Stimulated activated CD4-positive, alpha-beta T cell treated with anti-CD3 and anti-CD28 coated beads, Interleukin-12 subunit alpha, Interleukin-12 subunit beta, amount 100 ng/mL, for 48 hours (primary cell): ENCODE results near the gene GBF1.
"Not testable (repeated sequence)": the region's sequence is repeated elsewhere in the genome, so short reads cannot be mapped to it uniquely, and the experiment has no call there.

ENCODE experiments used
- DNase-seq, 3 donors: peaks; one replicate each; pipeline ENCODE4 v3.0.0-alpha.2; 2020; ENCODE audit warnings: low read depth in 2 of 3, low spot score in 1 of 3

The GBF1 gene

DNA sequence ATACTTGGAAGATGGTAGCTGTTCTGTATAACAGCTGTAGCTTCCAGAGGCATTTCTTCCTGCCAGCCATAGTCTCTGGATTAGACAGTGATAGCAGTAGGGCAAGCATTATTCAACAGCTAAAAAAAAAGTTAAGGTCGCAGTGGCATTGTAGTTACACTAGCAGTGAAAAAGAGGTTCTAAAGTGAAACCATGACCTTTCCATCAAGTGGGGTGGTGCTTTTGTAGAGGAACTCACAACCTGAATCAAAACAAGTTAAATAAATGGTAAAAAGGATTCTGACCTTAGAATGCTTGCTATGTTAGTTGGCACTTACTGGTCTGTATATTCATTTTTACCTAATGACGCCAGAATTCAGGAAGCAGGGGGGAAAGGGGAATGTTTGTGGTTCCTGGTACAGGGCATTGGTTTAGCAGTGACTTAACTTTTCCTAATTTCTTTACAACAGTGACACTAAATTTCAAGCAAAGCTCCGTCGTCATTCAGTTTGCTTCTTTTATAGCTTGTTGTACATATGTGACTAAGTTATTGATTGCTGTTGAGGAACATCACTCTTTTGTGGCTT, 55.0 kb downstream of the GBF1 start:
- DNase-seq, result no peak

GRCh38 chr10:102300912-102301311, 55.6 kb downstream of the GBF1 start:
- DNase-seq, result not testable (repeated sequence)

DNA sequence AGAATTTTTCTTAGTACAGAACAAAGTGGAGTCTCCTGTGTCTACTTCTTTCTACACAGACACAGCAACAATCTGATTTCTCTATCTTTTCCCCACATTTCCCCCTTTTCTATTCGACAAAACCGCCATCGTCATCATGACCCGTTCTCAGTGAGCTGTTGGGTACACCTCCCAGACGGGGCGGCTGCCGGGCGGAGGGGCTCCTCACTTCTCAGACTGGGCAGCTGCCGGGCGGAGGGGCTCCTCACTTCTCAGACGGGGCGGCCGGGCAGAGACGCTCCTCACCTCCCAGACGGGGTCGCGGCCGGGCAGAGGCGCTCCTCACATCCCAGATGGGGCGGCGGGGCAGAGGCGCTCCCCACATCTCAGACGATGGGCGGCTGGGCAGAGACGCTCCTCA, 56.0 kb downstream of the GBF1 start:
- DNase-seq, result not testable (repeated sequence)

DNA sequence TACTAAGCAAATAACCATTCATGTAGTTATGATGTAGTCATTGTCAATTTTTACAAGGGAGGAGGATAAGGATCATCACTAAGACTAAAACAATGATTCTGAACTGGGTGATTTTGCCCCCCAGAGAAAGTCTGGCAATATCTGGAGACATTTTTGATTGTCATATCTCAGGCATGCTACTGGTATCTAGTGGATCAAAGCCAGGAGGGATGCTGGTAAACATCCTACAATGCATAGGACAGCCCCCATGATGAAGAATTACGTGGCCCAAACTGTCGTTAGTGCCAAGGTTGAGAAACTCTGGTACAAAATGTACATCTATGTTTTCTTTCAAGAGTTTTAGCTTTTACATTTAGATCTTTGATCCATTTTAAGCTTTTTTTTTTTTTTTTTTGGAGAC, 57.3 kb downstream of the GBF1 start:
- DNase-seq, result no peak

- DNase-seq, result no peak
These were observed 60.7 kb downstream of the GBF1 start for GRCh38 chr10:102306006-102306405.

GRCh38 chr10:102306710-102307109, 61.4 kb downstream of the GBF1 start:
- no peak for DNase-seq

DNA sequence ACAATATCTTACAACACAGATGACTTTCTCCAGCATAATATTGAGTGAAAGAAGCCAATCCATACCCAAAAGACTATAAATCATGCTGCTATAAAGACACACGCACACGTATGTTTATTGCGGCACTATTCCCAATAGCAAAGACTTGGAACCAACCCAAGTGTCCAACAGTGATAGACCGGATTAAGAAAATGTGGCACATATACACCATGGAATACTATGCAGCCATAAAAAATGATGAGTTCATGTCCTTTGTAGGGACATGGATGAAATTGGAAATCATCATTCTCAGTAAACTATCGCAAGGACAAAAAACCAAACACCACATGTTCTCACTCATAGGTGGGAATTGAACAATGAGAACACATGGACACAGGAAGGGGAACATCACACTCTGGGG, 63.0 kb downstream of the GBF1 start:
- DNase-seq, result not testable (repeated sequence)

DNA sequence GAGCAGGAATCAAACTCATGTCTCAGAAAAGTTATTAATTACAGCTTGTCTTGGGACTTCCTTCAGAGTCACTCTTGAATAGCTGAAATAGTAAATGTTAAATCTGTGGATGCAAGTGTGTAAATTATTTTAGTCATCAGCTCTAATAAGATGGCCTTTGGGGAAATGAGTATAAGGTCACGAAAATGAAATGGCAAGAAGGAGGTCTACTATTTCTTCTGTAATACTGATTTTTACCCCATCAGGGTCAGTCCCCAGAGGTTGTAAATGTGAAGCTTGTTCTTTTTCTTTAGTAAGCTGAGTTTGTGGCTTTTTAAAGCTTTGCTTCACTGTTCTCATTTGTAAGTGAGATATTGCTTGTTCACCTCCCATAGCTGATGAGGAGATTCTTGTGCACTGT, 63.9 kb downstream of the GBF1 start:
- DNase-seq, result no peak

- DNase-seq, result no peak
These were observed 64.6 kb downstream of the GBF1 start for GRCh38 chr10:102309916-102310315.

DNA sequence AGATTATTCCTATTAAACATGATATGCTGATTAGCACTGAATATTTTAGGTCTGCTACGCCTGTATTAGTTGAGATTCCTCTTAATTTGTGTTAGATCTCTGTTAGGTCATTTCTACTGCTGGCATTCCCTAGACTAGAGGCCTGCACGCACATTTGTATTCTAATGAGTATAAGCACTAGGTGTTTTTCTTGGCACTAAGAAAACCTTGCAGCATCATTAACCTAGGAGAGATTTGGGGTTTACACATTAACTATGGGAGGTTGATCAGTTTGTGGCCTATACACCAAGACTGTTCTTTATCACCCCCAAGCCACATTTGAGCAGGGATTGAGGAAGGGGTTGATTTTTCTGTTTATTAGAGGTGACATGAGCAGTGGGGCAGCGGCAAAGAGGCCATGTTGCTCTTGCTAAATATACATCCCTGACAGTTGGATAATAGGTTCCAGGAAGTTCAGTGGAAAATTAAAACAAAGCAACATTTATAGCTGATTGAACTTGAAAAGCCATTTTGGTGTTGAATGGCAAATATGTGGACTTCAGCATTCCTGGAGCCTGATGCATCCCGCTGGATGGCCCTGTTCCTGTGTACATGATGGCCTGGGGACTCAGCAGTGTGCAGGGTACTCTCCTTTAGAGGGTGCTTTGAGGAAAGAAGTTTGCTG, 65.2 kb downstream of the GBF1 start:
- no peak for DNase-seq

GRCh38 chr10:102311025-102311420, 65.7 kb downstream of the GBF1 start:
- no peak for DNase-seq

- DNase-seq, result no peak
These were observed 67.4 kb downstream of the GBF1 start for GRCh38 chr10:102312683-102313082.

- DNase-seq, result no peak
These were observed 68.0 kb downstream of the GBF1 start for GRCh38 chr10:102313221-102313896.

DNA sequence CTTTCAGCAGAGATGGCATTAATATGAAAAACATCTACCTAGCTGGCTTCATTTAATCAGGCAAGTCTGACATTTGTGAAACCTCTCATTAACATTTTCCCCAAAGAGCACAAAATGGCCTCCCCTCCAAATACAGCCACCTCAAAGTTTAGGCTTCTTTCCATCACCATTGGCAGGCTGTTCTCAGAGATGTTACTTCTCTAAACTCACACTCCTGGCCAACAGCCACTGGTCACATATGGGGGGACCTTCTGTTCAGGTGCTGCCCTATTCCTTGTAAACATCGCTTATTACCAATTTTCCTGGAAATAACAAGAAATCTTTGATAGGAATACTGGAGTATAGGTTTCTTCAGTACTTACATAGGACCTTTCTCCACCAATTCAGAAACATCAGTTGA, 69.5 kb downstream of the GBF1 start:
- no peak for DNase-seq

DNA sequence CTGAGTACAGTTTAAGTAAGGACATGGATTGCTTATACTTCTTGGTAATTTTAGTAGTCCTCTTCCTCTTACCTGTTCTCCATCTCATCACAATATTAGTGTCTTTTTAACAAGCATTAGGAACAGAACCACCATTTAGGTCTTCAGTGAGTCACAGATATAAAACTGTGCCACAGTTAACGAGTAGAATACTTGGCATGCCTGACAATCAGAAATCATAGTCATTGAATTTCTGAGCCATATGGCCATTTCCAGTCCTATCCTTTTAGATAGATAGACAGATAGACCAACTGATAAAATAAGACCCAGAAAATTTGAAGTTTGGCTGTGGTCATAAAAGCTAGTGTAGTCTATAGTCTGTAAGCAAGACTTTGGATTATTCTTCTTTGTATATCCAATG, 71.1 kb downstream of the GBF1 start:
- no peak for DNase-seq

GRCh38 chr10:102322914-102323313, 77.6 kb downstream of the GBF1 start:
- DNase-seq, result peak in 2 of 3 donors; percentile 19 to 27

DNA sequence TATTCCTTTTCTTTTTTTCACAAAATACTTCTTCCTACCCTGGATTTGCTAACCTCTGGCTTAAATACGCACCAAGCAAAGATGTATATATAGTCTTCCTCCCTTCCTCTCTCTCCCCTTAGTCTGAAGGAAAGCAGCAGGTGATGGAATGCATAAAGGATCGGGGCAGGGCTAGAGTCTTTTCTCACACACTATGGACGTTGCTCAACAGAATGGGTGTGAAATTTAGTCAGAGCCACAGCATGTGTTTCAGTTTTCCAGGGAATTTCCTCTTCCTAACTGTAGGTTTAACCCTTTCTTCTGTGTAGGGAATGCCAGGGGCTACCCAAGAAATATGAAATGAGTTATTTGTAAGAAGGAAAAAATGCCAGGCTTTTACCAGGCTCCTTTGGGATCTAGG, 78.7 kb downstream of the GBF1 start:
- DNase-seq, result no peak

- DNase-seq, result no peak
These were observed 80.7 kb downstream of the GBF1 start for GRCh38 chr10:102326031-102326430.

DNA sequence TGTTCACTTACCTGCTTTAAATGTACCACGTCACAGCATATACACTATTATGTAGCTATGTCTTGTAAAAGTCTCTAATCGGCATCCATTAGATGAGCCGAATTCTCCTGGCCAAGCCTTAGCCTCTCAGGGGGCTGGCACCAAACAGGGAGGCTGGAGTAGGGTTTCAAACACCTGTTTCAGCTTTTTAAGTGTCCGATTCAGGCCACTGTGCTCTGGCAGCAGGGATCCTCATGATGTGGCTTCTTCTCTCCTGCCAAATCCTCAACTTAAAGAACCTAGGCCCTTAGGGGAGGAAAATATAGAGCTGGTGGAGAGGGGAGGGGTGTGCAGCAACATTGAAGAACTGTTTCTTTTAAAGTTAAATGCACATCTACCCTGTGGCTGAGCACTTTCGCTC, 81.7 kb downstream of the GBF1 start:
- DNase-seq, result no peak

- DNase-seq, result no peak
These were observed 82.3 kb downstream of the GBF1 start for GRCh38 chr10:102327641-102328040.

GRCh38 chr10:102332772-102333171, 87.4 kb downstream of the GBF1 start:
- DNase-seq, result no peak

DNA sequence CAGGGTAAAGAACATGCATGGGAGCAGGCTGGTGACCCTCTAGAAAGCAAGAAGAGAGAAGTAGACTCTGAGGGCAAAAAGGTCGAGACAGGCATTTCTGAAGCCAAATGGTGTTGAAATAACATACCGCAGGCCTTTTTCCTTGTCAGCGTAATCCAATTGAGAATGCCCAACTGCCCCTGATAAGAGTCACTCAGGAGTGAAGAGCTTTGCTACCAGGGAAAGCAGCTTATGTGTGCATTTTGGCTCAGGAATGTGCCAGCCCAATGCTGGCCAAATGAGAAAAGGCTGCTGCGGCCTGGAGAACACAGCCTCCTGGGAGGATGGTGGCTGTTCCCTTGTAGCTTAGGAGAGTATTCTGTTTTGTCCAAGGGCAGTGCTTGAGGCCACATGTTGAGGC, 88.8 kb downstream of the GBF1 start:
- DNase-seq, result no peak

DNA sequence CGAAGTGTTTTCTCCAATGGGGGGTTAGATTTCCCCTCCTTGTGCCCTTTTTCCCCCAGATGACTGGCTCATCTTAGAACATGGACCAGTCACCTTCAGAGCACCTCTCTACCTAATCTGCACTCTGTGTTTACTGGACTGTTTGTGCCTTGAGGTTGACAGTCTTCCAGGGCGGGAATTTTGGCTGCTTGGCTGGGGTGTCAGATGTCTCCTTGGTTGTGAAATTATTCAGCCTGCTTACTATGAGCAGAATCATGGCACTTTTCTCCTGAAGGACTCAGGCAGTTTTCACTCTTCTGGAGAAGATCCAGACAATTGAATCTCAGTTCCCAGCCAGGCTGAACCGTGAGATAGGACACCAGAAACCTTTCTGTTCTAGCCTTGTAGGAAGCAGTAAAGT, 89.9 kb downstream of the GBF1 start:
- no peak for DNase-seq
